Measurements from ENCODE around the gene CCL5.

The CCL5 gene

DNA sequence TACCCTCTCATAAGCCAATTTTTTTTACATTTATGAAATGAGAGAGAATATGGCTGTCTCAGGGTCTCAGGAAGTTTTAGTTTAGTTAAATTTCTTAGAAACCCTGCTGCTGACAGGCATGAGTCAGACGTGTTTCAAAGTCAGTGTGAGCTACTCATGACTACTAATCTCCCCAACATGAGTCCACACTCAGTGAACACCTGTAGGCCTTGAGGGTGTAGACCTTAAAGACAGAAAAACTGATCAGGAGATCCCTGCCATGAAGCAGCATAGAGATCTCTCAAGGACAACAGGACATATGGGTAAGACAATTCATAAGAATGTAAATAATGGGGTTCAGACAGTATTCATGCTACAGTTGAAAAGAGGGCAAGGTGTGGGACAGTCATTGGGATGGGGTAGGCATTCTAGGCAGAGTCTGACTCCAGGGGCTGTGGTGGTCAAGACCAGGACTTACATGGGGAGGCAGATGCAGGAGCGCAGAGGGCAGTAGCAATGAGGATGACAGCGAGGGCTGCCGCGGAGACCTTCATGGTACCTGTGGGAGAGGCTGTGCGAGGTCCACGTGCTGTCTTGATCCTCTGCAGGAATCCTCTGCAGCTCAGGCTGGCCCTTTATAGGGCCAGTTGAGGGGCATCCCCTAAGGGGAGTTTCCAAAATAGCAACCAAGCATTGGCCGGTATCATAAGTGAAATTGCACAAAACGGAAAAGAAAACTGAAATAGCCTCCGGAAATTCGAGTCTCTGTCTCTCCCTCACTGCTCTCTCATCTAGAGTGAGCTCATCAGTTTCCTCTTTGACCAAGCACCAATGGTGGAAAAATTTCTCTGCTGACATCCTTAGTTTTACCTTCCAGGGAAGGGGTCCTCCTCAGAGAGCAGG lies at the start of gene CCL5:
Gene CCL5 (minus strand): TSS at position 588 of the 882 bp plus-strand sequence.
- no peak for DNase-seq

DNA sequence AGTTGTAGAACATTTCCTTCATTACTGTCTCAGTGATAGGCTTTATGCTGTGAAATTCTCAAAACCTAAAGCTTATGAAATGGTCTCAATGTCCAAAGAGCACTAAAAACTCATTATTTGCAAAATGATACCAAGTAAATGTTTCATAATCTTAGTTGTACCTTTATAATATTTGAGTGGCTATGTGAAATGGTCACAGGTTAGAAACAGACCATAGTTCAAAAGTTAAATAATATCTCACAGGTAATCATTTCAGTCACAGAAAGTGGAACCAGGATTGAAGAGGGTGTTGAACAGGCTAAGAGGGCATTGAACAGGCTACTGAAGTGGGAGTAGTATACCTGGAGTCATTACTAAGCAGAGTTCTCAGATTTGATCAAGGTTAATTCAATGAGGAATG lies 47.6 kb upstream of the CCL5 start:
- DNase-seq = no peak

DNA sequence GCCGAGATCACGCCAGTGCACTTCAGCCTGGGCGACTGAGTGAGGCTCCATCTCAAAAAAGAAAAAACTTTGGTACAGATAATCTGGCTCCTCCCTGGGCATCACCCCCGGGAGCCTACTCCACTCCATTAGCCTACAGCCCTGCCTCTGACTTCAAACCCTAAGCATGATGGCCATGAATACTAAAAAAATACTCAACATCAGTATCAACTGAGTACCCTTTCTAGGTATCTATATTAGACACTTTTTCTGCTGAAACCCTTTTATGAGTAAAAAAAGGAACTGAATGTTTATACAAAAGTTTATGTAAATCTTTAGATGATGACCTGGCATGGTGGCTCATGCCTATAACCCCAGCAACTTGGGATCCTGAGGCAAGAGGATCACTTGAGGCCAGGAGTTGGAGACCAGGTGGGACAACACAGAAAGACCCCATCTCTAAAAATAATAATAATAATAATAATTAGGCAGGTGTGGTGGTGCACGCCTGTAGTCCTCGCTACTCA lies 43.5 kb upstream of the CCL5 start:
- DNase-seq = no peak

DNA sequence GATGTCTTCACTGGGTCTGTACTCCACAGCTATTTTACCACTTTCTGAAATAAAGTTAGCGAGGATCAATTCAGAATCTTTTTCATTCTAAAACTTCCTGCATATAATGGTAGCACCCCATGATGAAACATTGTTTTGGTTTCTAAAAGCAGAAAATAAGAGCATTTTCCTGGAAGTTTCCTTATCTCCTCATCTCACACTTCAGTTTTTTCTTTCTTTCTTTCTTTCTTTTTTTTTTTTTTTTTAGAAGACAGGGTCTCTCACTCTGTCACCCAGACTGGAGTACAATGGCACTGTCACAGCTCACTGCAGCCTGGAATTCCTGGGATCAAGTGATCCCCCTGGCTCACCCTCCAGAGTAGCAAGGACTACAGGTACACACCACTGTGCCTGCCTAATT lies 40.1 kb upstream of the CCL5 start:
- DNase-seq = no peak

DNA sequence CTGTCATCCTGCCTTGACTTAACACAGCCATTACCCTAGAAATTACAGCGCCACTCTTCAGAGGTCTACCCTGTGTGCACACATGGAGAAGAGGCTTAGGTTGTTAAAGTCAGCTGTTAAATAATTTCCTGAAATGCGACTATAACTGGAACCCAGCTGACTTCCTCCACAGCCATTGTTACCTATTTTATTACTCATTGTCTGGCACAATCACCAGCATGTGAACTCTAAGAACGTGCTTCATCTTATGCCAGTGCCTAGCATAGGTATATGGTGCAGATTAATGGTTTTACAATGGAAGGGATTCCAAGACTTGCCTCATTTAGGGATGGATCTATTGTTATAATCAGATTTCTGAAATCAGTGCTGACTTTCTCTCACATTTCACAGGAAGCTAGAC lies 38.5 kb upstream of the CCL5 start:
- no peak for DNase-seq

DNA sequence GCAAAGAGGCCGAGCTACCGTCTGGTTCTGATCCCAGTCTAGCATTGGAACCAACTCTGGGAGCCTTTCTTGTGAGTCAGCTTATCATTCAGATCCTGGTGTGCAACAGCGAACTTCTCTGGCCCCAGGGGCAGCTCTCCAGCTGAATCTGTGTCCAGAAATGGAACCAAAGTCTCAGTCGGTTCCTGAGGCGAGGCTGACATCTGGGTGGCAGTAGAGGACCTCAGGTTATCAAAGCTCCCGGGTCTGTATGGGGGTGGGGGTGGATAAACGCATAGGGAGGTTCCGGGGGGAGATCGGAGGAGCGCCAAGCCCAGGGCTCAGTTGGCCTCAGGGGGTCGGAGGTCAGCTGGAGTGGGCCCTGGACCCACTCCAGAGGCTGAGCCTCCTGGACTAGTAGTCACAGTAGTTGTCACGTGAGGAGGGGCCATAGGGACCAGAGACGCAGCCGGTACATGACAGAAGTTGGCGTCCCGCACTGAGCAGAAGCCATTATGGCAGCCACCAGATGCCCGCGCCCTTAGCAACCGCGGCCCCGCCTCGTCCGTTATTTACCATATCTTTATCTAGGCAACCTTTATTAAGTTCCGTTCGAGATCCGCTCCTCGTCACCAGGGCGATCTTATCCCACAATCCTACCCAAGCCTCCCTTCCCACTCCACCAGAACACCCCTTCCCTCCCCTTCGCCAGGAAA lies 37.5 kb upstream of the CCL5 start:
- no peak for DNase-seq

DNA sequence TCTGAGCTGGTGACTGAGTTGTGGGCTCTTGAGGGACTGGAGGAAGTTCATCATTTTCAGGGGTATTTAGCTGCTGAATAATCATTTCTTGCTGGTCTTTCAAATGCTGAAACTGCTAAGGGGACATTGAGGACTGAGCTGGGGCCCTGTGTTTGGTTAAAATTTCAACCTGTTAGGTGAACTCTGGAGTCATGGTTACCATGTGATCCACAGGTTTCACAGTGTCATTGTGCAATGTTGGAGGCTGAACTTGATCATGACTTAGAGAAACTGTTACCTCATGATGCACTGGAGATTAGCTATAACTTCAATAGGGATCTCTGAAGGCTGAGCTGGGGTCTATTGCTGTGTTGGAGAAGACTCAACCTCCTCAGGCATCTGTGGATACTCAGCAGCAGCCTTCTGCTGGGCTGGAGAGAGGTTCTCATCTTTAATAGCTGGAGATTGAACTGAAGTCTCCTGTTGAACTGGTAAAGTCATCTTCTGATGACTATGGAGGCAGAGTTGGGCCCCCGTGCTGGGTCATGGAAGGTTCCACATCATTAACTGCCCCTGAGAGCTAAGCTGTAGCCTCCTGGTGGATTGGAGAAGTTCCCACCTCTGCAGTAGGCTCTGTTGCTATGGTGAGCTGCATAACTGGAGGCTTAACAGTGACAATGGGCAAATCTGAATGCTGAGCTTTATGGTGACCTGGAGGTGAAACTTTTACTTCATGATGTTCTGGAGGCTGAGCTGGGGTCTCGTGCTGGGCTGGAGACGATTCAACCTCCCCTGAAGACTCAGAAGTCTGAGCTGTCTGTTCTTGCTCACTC lies 35.2 kb upstream of the CCL5 start:
- DNase-seq = no peak

DNA sequence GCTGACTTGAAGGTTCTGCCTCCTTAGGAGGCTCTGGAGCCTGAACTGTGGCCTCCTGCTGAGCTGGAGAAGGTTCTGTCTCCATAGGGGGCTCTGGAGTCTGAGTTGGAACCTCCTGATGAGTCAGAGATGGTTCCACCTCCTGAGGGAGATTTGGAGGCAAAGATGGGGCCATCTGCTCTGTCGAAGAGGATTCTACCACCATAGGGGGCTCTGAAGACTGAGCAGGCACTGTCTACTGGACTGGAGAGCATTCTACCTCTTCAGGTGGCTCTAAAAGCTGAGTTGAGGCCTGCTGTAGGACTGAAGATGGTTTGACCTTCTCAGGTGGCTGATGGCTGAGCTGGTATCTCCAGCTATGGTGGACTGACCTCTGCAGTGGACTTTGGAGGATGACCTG lies 34.2 kb upstream of the CCL5 start:
- no peak for DNase-seq

DNA sequence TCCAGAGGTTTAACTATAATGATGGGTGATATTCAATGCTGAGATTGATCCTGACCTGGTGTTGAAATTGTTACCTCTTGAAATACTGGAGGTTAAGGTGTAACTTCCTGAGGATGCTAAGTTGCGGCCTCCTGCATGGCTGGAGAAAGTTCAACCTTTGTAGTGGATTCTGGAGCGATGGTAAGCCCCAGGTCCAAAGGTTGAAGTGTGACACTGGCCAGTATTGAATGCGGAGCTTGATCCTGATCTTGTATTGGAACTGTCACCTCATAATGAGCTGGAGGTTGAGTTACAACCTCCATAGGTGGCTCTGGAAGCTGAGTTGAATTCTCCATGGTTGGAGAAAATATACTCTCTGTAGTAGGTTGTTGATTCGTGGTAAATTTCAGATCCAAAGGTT lies 33.4 kb upstream of the CCL5 start:
- DNase-seq = no peak

DNA sequence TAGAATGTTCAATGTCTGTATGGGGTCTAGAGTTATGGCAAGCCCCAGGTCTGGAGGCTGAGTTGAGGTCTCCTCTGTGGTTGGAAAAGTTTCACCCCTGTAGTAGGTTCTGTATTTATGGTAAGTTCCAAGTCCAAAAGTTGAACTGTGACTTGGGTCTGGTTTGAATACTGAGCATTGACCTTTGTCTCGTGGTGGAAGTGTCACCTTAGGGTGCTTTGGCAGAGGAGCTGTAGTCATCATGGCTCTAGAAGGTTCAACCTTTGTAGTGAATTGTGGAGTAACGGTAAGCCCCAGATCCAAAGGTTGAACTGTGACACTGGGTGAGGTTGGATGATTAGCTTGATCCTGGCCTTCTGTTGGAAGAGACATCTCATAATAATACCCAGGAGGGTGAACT lies 32.8 kb upstream of the CCL5 start:
- DNase-seq = no peak

DNA sequence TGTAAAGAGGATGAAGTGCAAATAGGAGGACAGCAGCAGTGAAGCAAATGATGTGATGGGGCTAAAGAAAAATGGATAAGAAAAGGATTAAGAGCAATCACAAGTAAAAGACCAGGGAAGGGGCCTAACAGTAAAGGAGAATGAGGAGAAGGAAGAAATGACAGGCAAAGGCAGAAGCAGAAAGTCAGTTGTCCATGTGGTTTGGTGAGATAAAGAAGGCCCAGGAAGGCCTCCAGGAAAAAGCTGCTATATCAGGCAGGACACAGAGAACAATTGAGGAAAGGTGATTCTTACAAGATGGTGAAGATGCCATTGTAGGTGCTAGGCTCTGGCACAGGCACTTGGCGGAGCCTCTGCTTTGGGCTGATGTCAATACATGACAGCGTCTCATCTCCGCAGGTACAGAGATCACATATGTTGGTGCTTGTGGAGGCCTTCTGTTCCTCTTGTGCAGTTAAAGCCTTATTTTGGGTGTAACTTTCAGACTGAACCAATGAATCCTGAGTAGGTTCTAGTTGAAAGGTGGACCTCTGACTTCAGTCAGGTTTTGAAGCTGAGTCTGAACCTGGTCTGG lies 32.3 kb upstream of the CCL5 start:
- no peak for DNase-seq

DNA sequence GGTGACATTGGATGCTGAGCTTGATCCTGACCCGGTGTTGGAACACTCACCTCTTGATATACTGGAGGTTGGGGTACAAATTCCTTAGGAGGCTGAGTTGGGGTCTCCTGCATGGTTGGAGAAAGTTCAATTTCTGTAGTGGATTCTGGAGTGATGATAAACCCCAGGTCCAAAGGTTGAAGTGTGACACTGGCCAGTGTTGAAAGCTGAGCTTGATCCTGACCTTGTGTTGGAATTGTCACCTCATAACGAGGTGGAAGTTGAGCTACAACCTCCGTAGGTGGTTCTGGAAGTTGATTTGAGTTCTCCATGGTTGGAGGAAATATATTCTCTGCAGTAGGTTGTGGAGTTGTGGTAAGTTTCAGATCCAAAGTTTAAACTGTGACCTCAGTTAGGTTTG lies 29.2 kb upstream of the CCL5 start:
- DNase-seq = no peak

DNA sequence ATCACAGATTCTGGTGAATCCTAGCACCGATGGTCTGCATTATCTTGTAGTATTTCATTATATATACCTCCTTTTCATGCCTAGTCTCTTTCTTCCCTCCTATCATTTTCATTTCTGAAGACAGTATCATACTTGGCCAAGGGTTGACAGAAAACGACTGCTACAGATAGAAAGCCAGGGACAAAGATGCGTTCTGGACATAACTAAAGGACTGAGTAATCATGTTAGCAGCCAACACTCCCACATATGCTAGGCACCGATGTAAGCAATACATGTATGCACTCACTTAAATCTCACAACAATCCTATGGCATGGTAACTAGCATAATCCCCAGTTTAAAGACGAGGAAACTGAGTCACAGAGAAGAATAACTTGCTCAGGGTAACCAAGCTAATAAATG lies 27.5 kb upstream of the CCL5 start:
- no peak for DNase-seq

DNA sequence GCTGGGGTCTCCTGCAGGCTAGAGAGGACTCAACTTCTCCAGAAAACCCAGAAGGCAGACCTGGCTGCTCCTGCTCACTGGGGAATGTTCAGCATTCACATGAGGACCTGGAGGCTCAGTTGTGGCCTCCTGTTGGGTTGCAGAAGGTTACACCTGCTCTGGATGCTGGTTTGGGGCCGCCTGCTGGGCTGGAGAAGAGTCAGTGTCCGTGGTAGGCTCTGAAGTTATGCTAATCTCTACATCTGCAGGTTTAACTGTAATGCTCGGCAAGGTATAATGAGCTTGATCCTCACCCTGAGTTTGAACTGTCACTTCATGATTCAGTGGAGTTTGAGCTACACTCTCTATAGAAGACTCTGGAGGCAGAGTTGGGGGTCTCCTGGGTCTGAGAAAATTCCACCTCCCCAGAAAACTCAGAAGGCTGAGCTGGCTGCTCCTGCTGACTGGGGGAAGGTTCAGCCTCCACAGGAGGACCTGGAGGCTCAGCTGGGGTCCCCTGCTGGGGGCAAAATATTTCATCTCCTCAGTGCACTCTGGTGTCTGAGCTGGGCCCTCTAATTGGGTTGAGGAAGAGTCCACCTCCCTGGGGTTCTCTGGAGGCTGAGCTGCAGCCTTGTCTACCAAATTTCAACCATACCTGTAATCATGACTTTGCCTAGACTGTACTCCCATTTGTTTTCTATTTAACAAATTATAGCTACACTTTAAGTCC lies 26.9 kb upstream of the CCL5 start:
- no peak for DNase-seq

DNA sequence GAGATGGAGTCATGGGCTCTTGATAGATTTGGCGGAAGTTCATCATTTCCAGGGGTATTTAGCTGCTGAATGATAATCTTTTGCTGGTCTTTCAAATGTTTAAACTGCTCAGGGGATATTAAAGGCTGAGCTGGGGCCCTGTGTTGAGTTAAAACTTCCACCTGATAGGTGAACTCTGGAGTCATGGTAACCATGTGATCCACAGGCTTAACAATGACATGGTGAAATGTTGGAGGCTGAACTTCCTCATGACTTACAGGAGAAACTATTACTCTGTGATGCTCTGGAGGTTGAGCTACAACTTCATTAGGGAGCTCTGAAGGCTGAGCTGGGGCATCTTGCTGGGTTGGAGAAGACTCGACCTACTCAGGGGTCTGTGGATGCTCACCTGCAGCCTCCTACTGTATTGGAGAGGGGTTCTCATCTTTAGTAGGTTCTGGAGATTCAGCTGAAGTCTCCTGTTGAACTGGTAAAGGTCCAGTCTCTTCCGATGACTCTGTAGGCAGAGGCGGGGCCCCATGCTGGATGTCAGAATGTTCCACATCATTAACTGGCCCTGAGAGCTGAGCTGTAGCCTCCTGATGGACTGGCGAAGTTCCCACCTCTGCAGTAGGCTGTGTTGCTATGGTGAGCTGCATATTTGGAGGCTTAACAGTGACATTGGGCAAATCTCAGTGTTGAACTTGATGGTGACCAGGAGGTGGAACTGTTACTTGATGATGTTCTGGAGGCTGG lies 26.2 kb upstream of the CCL5 start:
- no peak for DNase-seq

DNA sequence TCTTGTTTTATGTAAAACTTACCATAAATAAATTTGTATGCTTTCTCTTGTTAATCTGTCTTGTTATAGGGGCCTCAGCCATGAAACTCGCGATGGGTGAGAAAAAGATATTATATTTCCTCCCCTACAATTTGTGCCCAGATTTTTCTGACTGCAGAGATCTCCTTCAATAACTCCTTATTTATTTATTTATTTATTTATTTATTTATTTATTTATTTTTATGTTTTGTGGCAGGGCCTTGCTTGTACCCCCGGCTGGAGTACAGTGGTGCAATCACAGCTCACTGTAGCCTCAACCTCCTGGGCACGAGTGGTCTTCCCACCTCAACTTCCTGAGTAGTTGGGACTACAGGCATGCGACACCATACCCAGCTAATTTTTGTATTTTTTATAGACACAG lies 23.3 kb upstream of the CCL5 start:
- no peak for DNase-seq

DNA sequence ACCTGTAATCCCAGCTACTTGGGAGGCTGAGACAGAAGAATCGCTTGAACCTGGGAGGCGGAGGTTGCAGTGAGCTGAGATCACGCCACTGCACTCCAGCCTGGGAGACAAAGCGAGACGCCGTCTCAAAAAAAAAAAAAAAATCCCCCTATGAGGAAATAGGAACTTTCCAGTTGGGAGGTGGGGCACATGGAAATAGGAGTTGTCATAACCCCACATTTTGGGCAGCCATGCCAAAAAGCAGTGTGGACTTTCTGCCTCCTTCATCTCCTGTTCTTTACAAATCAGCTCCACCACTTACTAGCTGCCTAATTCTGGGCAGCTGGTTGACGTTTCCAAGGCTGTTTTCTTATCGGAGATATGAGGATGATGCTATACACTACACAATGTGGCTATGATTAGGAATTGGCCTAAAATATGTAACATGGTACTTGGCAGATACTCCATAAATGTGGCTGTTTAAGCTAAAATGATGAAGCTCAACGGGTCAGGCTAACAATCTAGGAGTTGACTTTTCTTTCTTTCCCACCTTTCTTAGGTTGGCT lies 21.5 kb upstream of the CCL5 start:
- DNase-seq = no peak

DNA sequence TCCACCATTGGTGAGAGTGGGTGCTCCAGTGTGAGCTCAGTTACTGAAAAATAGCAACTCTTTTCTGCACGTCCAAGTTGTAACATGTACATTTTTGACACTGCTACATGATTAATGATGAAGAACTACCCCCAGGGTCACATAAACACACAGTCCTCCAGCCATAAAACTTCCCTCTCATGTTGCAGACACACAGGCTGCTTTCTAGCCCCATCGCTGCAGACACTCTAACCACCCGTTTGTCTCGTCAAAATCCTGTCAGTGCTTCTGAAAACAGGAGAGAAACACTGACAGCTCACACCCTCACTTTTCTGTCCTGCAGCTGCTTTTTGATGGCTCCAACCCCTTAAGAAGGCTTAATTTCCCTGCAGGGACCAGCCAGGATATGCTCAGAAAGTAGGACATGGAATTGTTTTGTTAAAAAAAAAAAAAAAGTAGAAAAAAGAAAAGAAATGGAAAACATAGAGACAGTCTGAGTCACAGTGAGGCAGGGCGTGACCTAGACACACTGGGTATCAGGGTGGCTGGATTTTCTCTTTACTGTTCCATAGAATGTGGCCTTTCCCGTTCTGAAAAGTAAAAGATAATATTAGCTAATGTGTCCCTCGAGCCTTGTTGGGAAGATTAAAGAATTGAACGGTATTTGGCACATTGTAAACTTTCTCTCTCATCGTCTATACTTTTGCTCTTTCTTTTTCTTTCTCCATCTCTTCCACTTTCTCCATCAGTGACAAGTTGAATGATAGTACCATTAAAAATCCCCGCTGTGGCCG lies 20.7 kb upstream of the CCL5 start:
- no peak for DNase-seq

DNA sequence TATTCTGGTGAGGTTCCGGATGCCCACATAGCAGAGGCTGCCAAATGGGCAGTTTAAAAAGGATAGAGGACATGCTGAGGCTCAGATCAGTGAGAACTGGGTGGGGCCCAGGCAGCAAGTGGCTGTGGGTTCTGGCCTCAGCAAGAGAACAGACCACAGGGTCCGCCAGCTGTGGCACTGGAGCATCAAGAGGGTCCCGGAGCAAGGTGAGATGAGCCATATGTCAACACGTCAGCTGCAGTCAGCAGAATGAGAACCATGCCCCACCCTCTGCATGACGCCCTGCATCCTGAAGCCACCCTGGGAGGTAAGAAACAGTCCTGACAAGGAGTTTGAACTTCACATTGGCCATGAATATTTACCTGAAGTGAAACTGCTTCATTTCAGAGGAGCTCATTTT lies 20.1 kb upstream of the CCL5 start:
- no peak for DNase-seq

DNA sequence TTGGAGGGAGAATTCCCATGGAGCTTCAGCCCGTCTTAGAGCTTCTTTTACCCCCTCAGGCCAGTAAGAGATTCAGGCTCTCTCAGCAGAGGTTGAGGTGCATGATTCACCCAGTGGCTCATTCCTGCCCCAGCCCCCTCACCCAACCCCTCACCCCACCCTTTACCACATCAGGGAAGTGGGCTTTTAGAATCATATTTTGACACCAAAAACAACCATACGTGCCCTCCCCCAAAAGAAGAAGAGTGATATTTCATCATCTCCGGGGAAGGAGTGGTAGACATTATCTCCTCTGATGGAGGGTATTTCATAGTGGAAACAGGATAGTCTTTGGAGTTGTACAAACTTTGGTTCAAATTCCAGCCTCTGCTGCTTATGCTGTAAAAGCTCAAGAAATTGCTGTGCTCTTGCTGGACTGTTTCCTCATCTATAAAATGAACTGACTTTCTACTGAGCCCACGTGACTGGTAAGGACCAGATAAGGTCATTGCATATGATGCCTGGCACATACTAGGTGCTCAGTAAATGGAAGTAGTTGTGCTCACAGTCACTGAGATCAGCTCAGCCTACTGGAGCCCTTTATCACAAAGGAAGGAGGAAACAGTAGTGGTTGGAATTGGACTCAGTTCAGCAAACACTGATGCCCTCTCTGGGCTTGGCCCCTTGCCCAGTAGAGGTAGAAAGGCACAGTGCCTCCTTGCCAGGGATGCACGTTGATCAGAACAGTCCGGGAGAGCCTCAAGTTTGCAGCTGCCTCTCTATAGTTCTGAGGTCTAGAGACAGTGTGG lies 18.3 kb upstream of the CCL5 start:
- no peak for DNase-seq
